GM18511 (cell line): ENCODE measurements around the gene C1QC.

Source experiments
- ATAC-seq: cut with Tn5 transposase; IDR thresholded peaks from one replicate; pipeline ENCODE4 v1.9.1; 2021; ENCODE audit warnings: mild to moderate bottlenecking, moderate library complexity; ENCODE audit not compliant: unreplicated experiment

Gene C1QC

GRCh38 chr1:22676916-22677583 is 33.6 kb downstream of the C1QC start:
- ATAC-seq: no peak

GRCh38 chr1:22677931-22678896 is 34.8 kb downstream of the C1QC start:
- no peak for ATAC-seq

- no peak for ATAC-seq
Observed at GRCh38 chr1:22680726-22681125, 37.3 kb downstream of the C1QC start.

DNA sequence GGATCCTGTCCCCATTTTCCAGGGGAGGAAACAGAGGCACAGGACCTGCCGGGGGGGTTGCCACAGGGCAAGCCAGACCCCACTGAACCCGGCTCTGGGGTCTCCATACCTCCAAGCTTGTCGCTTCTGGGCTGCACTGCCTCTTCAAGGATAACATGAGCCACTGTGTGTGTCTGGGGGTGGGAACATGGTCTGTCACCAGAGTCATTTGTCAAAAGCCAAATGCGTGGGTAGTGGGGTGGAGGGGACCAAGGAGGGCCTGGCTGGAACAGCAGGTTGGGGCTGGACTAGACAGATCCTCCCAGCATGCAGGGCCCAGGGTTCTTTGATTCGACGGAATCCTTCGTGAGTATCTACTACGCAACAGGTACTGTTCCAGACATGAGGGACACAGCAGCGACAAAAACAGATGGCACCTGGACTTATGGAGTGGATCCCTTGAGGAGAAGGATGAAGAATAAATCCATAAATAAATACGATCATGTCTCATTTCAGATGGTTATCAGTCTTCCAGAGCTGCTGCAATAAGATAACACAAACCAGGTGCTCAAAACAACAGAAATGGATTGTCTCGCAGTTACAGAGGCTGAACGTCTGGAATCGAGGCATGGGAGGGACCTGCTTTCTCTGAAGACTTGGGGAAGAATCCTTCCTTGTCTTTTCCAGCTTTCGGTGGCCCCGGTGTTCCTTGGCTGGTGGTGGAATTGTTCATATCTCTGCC is 38.3 kb downstream of the C1QC start:
- no peak for ATAC-seq

DNA sequence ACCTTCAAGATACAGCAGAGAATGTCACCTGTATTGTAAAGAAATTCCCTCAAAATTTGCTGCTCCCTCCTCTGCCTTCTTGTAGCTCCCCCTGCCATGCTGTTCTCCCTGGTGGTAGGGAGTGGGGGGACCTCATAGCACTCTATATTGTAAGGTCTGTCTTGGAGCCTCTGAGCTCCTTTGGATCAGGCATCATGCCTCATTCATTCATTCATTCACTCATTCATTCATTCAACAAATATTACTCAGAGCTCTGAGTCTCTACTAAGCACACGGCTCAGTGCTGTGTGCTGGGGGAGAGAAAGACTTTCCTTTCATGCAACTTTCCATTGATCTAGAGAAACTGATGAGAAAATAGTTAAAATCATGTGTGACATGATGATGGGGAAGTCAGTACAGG is 40.1 kb downstream of the C1QC start:
- no peak for ATAC-seq

GRCh38 chr1:22685591-22686059 is 42.2 kb downstream of the C1QC start:
- ATAC-seq: no peak

- ATAC-seq: no peak
Observed at GRCh38 chr1:22687191-22687590, 43.8 kb downstream of the C1QC start.

- no peak for ATAC-seq
Observed at GRCh38 chr1:22688466-22688865, 45.0 kb downstream of the C1QC start.

DNA sequence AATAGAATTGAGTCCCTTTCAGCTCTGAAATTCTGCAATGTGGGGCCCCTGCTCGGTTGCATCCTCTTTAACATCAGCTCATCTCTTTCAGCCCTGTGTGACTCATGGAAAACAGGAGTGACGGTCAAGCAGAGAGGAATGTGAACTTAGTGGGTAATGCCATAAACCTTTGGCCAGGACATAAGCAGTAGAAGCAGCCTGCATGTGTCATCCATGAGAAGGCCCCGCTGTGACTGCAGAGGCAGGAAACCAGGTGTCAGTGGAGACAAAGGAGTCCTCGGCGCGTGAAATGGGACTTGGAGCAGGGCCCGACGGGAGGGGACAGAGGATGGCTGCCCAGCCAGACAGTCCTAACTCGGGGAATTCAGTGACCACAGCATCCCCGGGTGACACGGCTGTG is 46.1 kb downstream of the C1QC start:
- no peak for ATAC-seq

DNA sequence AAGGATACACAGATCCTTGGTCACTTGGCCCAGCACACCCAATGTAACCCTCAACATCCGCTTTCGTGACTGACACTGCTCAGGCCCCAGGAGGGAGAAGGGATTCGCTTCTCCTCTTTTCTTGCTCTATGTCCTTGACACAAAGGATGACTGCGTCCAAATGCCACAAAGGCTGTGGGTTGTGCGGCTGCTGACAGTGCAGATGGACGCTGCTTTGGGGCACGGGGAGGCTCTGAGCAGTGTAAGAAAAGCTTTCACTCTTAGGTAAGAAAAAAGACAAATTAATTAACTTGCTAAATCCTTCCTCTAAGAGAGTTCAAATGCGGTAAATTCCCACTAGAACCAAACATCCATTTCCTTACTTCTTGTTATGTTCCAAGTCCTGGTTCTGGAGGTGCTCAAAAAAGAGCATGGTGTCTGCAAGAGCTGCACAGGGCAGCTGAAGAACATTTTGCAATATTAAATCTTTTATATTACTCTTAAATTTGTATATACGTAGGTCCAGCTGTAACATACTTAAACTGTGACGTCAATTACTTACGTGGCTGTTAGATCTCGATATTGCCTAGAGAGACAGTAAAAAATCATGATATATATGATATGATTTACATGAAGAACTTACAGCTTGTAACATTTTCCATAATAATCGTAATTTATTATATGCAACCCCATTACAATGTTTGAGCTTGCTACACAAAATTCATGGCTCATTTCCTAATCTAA is 47.8 kb downstream of the C1QC start:
- no peak for ATAC-seq

GRCh38 chr1:22694172-22694571 is 50.7 kb downstream of the C1QC start:
- no peak for ATAC-seq

DNA sequence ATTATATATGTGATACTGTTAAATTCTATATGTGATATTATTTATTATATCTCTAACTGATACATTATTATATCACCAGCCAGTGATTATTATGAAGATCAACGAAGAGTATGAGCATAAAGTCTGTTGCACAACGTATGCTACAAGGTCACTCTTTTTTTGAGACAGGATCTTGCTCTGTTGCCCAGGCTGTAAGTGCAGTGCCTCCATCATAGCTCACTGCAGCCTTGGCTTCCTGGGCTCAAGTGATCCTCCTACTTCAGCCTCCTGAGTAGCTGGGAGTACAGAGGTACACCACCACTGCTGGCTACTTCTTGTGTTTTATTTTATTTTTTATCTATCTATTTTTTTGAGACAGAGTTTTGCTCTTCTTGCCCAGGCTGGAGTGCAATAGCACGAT is 53.2 kb downstream of the C1QC start:
- no peak for ATAC-seq
